Midbrain (tissue), 1 donor: ENCODE data around the gene GADD45B.
"Not testable (repeated sequence)": the region's sequence is repeated elsewhere in the genome, so short reads cannot be mapped to it uniquely, and the experiment has no call there.

ENCODE experiments used
- DNase-seq: peaks from one replicate; lab custom pipeline; 2025; lab: John Stamatoyannopoulos, UW

The GADD45B gene

DNA sequence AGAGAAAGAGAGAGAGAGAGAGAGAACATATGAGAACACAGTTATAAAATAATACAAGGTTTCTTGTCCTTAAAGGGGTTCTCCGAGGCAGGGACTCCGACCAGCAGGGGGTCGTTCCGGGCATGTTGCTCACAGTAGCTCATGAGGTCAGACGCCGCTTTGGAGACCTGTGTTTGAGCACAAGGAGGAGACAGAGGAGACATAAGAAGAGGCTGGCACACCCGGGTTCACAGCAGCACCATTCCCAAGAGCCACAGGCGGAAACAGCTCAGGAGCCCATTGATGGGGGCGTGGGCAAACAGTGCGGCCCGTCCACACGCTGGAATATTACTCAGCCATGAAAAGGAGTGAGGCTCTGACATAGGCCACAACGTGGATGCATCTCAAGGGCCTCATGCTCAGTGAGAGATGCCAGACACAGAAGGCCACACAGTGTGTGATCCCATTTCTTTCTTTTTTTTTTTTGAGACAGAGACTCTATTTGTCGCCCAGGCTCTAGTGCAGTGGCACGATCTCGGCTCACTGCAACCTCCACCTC, 39.1 kb downstream of the GADD45B start:
- no peak for DNase-seq

DNA sequence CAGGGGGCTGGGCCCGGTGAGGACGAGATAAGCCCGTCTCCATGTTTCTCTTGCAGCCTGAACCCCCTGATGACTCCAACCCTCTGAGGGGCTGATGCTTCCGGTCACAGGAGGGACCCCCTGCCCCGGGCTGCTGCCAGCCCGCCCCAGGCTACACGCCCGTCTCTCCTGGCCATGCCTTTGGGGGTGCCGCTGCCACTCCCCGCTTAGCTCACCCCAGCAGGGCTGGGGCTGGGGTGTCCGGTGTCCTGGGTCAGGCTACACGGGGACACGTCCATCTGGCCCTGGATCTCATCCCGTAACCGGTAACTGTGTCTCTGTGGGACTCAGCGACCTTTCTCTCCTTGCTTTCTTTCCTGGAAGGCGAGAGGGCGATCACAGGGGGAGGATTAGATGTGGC, 40.8 kb downstream of the GADD45B start:
- DNase-seq, result no peak

DNA sequence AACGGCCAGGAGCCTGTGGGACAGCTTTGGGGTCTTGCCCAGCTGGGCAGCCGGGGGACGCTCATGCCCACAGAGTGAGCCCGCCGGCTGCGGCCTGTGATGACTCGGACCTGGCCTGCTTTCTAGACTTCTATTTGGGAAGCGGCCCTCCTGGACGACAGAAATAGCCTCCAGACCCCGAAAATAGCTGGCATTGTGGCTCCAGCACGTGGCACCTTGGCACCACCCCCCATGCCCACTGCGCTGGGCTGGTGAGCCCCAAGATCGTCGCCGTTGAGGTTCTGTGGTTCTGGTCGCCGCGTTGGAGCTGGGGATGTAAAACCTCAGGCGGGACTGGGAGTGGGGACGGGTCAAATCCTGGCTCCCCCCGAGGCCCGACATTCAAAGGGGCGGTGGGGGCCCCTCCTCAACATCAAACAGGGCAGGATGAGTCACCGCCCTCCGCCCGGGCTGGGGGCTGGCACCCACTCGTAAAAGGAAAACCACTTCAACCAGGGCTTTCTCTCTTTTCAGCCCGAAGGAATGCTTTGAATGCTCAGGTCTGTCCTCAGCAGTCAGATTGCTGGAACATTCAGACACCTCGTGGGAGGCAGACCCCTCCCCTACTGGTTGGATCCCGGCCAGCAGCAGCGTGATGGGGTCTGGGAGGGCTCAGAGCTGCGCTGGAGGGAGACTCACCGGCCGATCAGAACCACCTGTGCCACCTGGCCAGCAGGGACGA, 42.1 kb downstream of the GADD45B start:
- no peak for DNase-seq

DNA sequence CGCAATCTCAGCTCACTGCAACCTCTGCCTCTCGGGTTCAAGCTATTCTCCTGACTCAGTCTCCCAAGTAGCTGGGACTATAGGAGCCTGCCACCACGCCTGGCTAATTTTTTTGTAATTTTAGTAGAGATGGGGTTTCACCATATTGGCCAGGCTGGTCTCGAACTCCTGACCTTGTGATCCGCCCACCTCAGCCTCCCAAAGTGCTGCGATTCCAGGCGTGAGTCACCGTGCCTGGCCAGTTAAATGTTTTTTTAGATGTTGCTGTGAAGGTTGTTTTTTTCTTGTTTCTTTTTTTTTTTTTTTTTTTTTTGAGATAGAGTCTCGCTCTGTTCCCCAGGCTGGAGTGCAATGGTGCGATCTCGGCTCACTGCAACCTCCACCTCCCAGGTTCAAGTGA, 42.9 kb downstream of the GADD45B start:
- DNase-seq, result not testable (repeated sequence)

GRCh38 chr19:2519482-2519881, 43.6 kb downstream of the GADD45B start:
- DNase-seq, result no peak

- DNase-seq, result no peak
Observed at GRCh38 chr19:2523630-2524311, 47.8 kb downstream of the GADD45B start.

DNA sequence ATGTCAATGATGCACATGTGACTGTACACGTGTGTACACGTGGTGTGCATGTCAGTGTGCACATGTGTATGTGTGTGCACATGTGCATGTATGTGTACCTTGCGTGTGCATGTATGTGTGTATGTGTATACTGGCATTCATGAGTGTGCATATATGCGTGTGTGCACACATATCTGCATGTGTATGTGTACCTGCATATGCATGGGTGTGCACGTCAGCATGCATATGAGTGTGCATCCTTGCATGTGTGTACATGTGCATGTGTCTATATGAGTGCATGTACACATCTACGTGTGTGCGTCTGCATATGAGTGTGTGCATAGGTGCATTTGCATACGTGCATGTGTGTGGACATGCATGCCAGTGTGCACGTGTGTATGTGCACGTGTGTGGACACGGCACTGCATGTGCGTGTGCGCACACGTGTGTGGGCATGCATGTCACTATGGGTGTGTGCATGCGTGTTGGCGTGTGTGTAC, 48.5 kb downstream of the GADD45B start:
- DNase-seq, result no peak

DNA sequence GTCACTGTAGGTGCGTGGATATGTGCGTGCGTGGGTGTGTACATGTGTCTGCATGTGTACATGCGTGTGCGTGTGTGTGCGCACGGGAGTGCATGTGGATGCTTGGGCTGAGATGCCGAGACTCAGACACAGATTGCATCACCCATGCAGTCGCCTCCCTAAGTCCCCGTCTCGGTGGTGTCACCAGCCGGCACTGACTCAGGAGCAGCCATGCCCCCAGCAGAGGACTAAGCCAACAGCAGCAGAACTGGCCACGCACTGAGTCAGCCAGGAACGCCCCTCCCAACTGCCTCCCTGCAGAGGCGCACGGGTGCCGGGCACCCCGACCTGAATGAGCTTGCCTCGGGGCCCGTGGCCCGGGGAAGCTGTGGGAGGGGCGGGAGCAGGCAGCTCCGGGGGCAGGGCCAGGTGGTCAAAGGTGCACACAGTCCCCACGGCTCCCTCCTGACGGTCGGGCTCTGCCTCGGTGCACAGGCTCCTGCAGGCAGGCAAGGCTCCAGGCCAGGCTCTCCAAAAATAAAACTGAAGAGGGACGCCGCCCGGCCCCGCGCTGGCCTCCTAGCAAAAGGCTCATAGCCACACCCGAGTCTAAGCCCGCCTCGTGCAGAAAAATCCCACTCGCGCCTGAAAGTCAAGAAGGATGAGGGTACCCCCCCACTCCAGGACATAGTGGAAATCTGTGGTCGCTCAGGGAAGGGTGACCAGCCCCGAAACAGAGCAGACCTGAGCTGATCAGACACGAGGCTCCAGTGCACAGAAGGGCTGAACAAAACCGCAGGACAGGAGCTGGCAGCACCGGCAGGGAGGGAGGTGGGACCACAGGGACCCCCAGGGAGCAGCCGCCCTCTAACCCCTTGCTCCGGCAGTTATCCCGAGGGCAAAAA, 49.2 kb downstream of the GADD45B start:
- no peak for DNase-seq

DNA sequence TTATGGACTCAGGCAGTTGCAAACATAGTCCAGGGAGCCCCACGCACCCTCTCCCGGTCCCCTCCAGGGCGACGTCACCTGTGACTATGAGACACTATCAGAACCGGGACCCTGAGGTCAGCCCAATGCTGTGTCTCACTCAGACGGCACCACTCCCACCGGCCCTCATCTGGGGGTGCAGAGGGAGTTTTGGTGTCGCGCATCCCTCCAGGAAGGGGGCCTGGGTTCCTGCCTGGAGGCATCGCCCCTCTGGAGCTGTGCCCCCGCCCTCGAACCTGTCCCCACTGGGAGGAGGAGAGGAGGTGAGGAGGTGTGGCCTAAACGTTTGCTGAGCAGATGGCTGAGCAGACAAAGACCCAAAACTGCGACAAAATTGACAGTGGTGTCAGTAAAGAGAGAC, 51.2 kb downstream of the GADD45B start:
- no peak for DNase-seq

DNA sequence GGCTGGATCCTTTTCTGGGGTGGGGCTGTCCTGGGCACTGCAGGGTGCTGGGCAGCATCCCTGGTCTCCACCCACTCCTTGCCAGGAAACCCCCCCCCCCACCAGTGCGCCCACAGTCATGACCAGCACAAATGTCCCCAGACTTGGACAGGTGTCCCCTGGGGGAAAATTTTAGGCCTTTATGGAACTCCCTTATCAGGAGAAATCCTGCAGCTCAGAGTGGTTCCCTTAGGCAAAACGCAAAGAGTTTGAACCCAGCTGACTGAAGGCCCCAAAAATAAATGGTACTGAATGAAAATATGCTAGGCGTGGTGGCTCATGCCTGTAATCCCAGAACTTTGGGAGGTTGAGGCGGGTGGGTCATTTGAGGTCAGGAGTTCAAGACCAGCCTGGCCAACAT, 51.8 kb downstream of the GADD45B start:
- no peak for DNase-seq
